A549 (cell line): ENCODE results near the gene JAKMIP1.

Source experiments
- BHLHE40 ChIP-seq: IDR thresholded peaks from 2 replicates; pipeline ENCODE4 v1.6.1; 2012; ENCODE audit warnings: low read depth, low read length, inconsistent platforms
- CHD2 ChIP-seq: fragments of 150-350 bp; IDR thresholded peaks from 2 replicates; pipeline ENCODE4 v1.6.1; 2014; ENCODE audit warnings: low read length; ENCODE audit not compliant: partially characterized antibody
- ESRRA ChIP-seq: fragments of 150-350 bp; IDR thresholded peaks from 2 replicates; pipeline ENCODE4 v1.6.1; 2014; ENCODE audit warnings: mild to moderate bottlenecking, low read length, borderline replicate concordance
- MAFK ChIP-seq: fragments of 450-650 bp; IDR thresholded peaks from 2 replicates; pipeline ENCODE4 v1.6.1; 2014; ENCODE audit not compliant: partially characterized antibody
- MYC ChIP-seq: IDR thresholded peaks from 2 replicates; pipeline ENCODE4 v1.6.1; 2012; ENCODE audit warnings: mild to moderate bottlenecking, inconsistent platforms, low read length, improper control_type of control experiment, borderline replicate concordance
- POLR2A ChIP-seq: IDR thresholded peaks from 2 replicates; pipeline ENCODE4 v1.6.1; 2012; ENCODE audit warnings: mild to moderate bottlenecking, low read length
- RCOR1 ChIP-seq: fragments of 150-350 bp; IDR thresholded peaks from 2 replicates; pipeline ENCODE4 v1.6.1; 2014; ENCODE audit warnings: antibody characterized with exemption, low read length, low read depth
- RFX5 ChIP-seq: fragments of 450-650 bp; IDR thresholded peaks from 2 replicates; pipeline ENCODE4 v1.7.1; 2014; ENCODE audit warnings: antibody characterized with exemption, mild to moderate bottlenecking, moderate library complexity
- RNF2 ChIP-seq: fragments of 200-600 bp; sonication (generic); IDR thresholded peaks from 2 replicates; pipeline ENCODE4 v1.6.1; 2016; ENCODE audit warnings: low read depth, mild to moderate bottlenecking, antibody characterized with exemption, moderate library complexity, borderline replicate concordance
- TF ChIP-seq, protein P1 (sequence below): fragments of >200 bp; sonication (Bioruptor Twin); formaldehyde crosslinking; IDR thresholded peaks from 3 replicates; pipeline ENCODE4 v1.5.1; 2016
- TF ChIP-seq, protein P2 (sequence below): fragments of 250-450 bp; sonication (Bioruptor Pico); IDR thresholded peaks from 2 replicates; pipeline ENCODE4 v1.5.0; 2021; ENCODE audit warnings: mild to moderate bottlenecking, moderate library complexity, borderline replicate concordance

DNA sequence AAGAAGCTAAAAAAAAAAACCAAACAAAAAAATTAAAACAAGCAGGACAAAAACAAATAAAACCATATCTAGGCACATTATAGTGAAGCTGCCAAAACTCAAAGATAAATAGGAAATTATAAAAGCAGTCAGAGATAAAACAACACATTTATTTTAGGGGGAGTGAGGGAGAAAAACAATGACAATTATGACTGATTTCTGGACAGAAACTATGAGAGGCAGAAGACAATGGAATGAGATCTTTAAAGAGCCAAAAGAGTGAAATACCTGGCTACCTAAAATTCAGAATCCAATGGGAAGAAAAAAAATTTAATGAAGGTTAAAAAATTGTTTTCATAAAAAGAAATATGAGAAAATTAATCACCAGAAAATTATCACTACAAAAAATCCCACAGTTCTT, 215.5 kb downstream of the JAKMIP1 start:
- TF ChIP-seq RNF2 (no peak), CHD2 (no peak), BHLHE40 (no peak), ESRRA (no peak), RCOR1 (no peak), MYC (no peak), POLR2A (no peak), MAFK (no peak), RFX5 (no peak)
- TF ChIP-seq, protein P1, sequence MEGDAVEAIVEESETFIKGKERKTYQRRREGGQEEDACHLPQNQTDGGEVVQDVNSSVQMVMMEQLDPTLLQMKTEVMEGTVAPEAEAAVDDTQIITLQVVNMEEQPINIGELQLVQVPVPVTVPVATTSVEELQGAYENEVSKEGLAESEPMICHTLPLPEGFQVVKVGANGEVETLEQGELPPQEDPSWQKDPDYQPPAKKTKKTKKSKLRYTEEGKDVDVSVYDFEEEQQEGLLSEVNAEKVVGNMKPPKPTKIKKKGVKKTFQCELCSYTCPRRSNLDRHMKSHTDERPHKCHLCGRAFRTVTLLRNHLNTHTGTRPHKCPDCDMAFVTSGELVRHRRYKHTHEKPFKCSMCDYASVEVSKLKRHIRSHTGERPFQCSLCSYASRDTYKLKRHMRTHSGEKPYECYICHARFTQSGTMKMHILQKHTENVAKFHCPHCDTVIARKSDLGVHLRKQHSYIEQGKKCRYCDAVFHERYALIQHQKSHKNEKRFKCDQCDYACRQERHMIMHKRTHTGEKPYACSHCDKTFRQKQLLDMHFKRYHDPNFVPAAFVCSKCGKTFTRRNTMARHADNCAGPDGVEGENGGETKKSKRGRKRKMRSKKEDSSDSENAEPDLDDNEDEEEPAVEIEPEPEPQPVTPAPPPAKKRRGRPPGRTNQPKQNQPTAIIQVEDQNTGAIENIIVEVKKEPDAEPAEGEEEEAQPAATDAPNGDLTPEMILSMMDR, result no peak
- TF ChIP-seq, protein P2, sequence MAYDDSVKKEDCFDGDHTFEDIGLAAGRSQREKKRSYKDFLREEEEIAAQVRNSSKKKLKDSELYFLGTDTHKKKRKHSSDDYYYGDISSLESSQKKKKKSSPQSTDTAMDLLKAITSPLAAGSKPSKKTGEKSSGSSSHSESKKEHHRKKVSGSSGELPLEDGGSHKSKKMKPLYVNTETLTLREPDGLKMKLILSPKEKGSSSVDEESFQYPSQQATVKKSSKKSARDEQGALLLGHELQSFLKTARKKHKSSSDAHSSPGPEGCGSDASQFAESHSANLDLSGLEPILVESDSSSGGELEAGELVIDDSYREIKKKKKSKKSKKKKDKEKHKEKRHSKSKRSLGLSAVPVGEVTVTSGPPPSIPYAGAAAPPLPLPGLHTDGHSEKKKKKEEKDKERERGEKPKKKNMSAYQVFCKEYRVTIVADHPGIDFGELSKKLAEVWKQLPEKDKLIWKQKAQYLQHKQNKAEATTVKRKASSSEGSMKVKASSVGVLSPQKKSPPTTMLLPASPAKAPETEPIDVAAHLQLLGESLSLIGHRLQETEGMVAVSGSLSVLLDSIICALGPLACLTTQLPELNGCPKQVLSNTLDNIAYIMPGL (CRISPR knock-in tag), result no peak
